ENCODE data around the gene TRERF1.

GRCh38 chr6:42295181-42295580 is 156.5 kb downstream of the TRERF1 start:
- TF ChIP-seq POLR2AphosphoS5 (IDR thresholded peaks at IDR 0.05) (no peak), CTCF (IDR thresholded peaks at IDR 0.05) (no peak)

All from suprapubic skin (tissue), 3 donors.